Glutamatergic neuron (in vitro differentiated cells): ENCODE measurements around the gene PPM1M. TPM values are rescaled to one million over a fixed set of nuclear protein-coding genes. Genes with fewer than 3 reads are reported as not detected.
A peak's percentile ranks its signal among the peaks of the same experiment; 100 is the strongest.

Experiments
- DNase-seq: peaks from one replicate; pipeline ENCODE4 v3.0.0; 2022
- H3K27ac Mint-ChIP-seq: one replicate; pipeline ENCODE4 v1.8.0; 2020; ENCODE audit warnings: mild to moderate bottlenecking, mixed read lengths, inconsistent platforms; ENCODE audit not compliant: unreplicated experiment
- H3K27me3 Mint-ChIP-seq: one replicate; pipeline ENCODE4 v1.8.0; 2020; ENCODE audit warnings: mild to moderate bottlenecking, moderate library complexity, mixed read lengths, inconsistent platforms; ENCODE audit not compliant: unreplicated experiment
- H3K36me3 Mint-ChIP-seq: one replicate; pipeline ENCODE4 v1.8.0; 2020; ENCODE audit warnings: mild to moderate bottlenecking, mixed read lengths, inconsistent platforms; ENCODE audit not compliant: unreplicated experiment
- H3K4me1 Mint-ChIP-seq: one replicate; pipeline ENCODE4 v1.8.0; 2020; ENCODE audit warnings: mild to moderate bottlenecking, low read depth, mixed read lengths, inconsistent platforms; ENCODE audit not compliant: unreplicated experiment
- H3K4me3 Mint-ChIP-seq: one replicate; pipeline ENCODE4 v1.8.0; 2020; ENCODE audit warnings: mild to moderate bottlenecking, mixed read lengths, inconsistent platforms; ENCODE audit not compliant: unreplicated experiment
- H3K9me3 Mint-ChIP-seq: one replicate; pipeline ENCODE4 v1.8.0; 2020; ENCODE audit warnings: mild to moderate bottlenecking, moderate library complexity, mixed read lengths, inconsistent platforms; ENCODE audit not compliant: unreplicated experiment
- CTCF ChIP-seq: fragments of 200-600 bp; sonication (generic); IDR thresholded peaks from one replicate; pipeline ENCODE4 v1.5.0; 2021; ENCODE audit not compliant: partially characterized antibody, unreplicated experiment
- long read RNA-seq: library from polyadenylated mRNA; unstranded; transcript quantifications from one replicate; pipeline ENCODE4 v2.0.0, GENCODE V29; 2020; ENCODE audit not compliant: unreplicated experiment
- total RNA-seq: library from RNA; stranded (reverse); fragmentation: NEBNext Ultra II Directional; extraction: Animal tissue kit (Norgen Biotek cat#: 25700); gene quantifications from one replicate; pipeline ENCODE4 v1.2.1, GENCODE V29; 2021; ENCODE audit not compliant: unreplicated experiment

PPM1M gene, protein sequence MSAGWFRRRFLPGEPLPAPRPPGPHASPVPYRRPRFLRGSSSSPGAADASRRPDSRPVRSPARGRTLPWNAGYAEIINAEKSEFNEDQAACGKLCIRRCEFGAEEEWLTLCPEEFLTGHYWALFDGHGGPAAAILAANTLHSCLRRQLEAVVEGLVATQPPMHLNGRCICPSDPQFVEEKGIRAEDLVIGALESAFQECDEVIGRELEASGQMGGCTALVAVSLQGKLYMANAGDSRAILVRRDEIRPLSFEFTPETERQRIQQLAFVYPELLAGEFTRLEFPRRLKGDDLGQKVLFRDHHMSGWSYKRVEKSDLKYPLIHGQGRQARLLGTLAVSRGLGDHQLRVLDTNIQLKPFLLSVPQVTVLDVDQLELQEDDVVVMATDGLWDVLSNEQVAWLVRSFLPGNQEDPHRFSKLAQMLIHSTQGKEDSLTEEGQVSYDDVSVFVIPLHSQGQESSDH
- 7.8 TPM for total RNA-seq
- long read RNA-seq, partial matches to known transcripts: 0 of 3 reads
- long read RNA-seq, other reads (novel, unspliced or antisense): 2 of 3 reads

- no peaks in the 10 kb centered on the region for H3K36me3 Mint-ChIP-seq
- H3K27me3 Mint-ChIP-seq: peaks cover 12% of the 10 kb centered on the region
- H3K9me3 Mint-ChIP-seq: peaks cover 10% of the 10 kb centered on the region
- peak within 1 kb of the TSS; percentile 61 for H3K4me3 Mint-ChIP-seq
- TF ChIP-seq CTCF: no peak
- peaks cover 5% of the 10 kb centered on the region for H3K4me1 Mint-ChIP-seq
- H3K27ac Mint-ChIP-seq: no peak within 1 kb of the TSS
- no peak for DNase-seq
Observed at GRCh38 chr3:52245322-52246263, at the start of gene PPM1M. TSS of gene PPM1M (plus strand) at chr3:52245759. CDS start at chr3:52245825, 66 bp downstream.

DNA sequence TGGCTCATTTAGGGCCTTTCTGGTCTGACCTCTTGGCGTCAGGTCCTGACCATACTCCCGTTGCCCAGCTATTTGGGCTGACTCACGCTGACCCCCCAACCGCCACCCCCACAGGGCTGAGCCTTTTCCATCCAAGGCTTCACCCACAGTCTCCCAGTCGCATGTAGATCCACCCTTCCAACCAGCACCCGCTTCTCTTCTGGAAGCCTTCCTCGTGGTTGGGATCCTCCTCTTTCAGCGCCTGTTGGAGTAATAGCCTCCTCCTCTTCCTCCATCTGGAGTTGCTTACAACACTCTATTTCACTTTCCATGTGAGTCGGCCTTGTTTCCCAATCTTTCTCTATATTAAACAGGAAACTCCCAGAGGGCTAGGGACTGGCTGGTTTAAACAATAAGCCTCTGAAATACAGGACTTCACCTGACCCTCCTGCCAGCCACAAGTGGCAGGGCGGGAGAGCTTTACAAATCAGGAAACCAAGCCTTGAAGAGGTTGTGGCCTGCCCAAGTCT is 49.7 kb upstream of the PPM1M start:
- no peak for DNase-seq
- no peak overlapping the region for H3K27ac Mint-ChIP-seq
- H3K4me3 Mint-ChIP-seq: no peak overlapping the region
- peaks cover 5% of the 10 kb centered on the region for H3K27me3 Mint-ChIP-seq
- no peaks in the 10 kb centered on the region for H3K36me3 Mint-ChIP-seq
- H3K9me3 Mint-ChIP-seq: peaks cover 7% of the 10 kb centered on the region
- peaks cover 13% of the 10 kb centered on the region for H3K4me1 Mint-ChIP-seq
- TF ChIP-seq CTCF: no peak

GRCh38 chr3:52196977-52197376 is 48.6 kb upstream of the PPM1M start:
- peaks cover 13% of the 10 kb centered on the region for H3K4me1 Mint-ChIP-seq
- peaks cover 7% of the 10 kb centered on the region for H3K27me3 Mint-ChIP-seq
- H3K4me3 Mint-ChIP-seq: no peak overlapping the region
- TF ChIP-seq CTCF: no peak
- no peak for DNase-seq
- peaks cover 6% of the 10 kb centered on the region for H3K9me3 Mint-ChIP-seq
- no peak overlapping the region for H3K27ac Mint-ChIP-seq
- H3K36me3 Mint-ChIP-seq: no peaks in the 10 kb centered on the region

DNA sequence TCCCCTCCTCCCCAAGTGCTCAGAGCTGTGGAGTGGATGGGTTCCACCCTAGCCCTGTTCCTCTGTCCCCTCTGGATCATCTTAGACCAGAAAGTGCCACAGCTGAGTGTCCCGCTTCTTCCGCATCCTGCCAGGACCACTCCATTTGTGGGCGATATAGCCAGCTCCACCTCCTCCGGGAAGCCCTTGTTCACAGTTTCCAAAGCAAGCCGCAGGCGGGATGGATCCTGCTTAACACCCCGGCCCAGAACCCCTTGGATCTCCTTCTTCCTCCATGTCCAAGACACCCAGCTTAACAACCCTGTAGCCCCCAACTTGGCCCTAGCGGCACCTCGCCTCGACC is 48.1 kb upstream of the PPM1M start:
- H3K4me3 Mint-ChIP-seq: peak overlapping the region; percentile 80
- H3K4me1 Mint-ChIP-seq: peaks cover 13% of the 10 kb centered on the region
- H3K27ac Mint-ChIP-seq: peak overlapping the region; percentile 73
- H3K27me3 Mint-ChIP-seq: peaks cover 7% of the 10 kb centered on the region
- H3K36me3 Mint-ChIP-seq: no peaks in the 10 kb centered on the region
- H3K9me3 Mint-ChIP-seq: peaks cover 6% of the 10 kb centered on the region
- DNase-seq: no peak
- TF ChIP-seq CTCF: no peak
